Measurements from ENCODE around the gene RGS7.
"Not testable (repeated sequence)": the region's sequence is repeated elsewhere in the genome, so short reads cannot be mapped to it uniquely, and the experiment has no call there.

Gene RGS7

GRCh38 chr1:240768979-240769378 is 588.0 kb downstream of the RGS7 start:
- TF ChIP-seq MYC (IDR thresholded peaks at IDR 0.05; ENCODE audit: low read depth, low read length) (no peak), POLR2A (IDR thresholded peaks at IDR 0.05; ENCODE audit: extremely low read depth, insufficient read length) (no peak), MAX (IDR thresholded peaks at IDR 0.05; ENCODE audit: low read depth, low read length) (no peak), CTCF (IDR thresholded peaks at IDR 0.05; ENCODE audit: low read depth, low read length) (no peak)
- no peak overlapping the region for H3K4me3 ChIP-seq (ENCODE audit: low read depth, low read length)
- no peak for DNase-seq (ENCODE audit: low read depth)

- TF ChIP-seq MAX (IDR thresholded peaks at IDR 0.05; ENCODE audit: low read depth, low read length): no peak
- TF ChIP-seq MYC (IDR thresholded peaks at IDR 0.05; ENCODE audit: low read depth, low read length): no peak
- TF ChIP-seq CTCF (IDR thresholded peaks at IDR 0.05; ENCODE audit: low read depth, low read length): no peak
- TF ChIP-seq POLR2A (IDR thresholded peaks at IDR 0.05; ENCODE audit: extremely low read depth, insufficient read length): no peak
- H3K4me3 ChIP-seq (ENCODE audit: low read depth, low read length): no peak overlapping the region
- no peak for DNase-seq (ENCODE audit: low read depth)
These were observed 590.2 kb downstream of the RGS7 start for GRCh38 chr1:240766831-240767230.

- H3K4me3 ChIP-seq (ENCODE audit: low read depth, low read length): no peak overlapping the region
- TF ChIP-seq CTCF (IDR thresholded peaks at IDR 0.05; ENCODE audit: low read depth, low read length) (no peak), MYC (IDR thresholded peaks at IDR 0.05; ENCODE audit: low read depth, low read length) (no peak), MAX (IDR thresholded peaks at IDR 0.05; ENCODE audit: low read depth, low read length) (no peak), POLR2A (IDR thresholded peaks at IDR 0.05; ENCODE audit: extremely low read depth, insufficient read length) (no peak)
- no peak for DNase-seq (ENCODE audit: low read depth)
These were observed 591.2 kb downstream of the RGS7 start for GRCh38 chr1:240765732-240766363.

- TF ChIP-seq CTCF (IDR thresholded peaks at IDR 0.05; ENCODE audit: low read depth, low read length) (no peak), POLR2A (IDR thresholded peaks at IDR 0.05; ENCODE audit: extremely low read depth, insufficient read length) (no peak), MAX (IDR thresholded peaks at IDR 0.05; ENCODE audit: low read depth, low read length) (no peak), MYC (IDR thresholded peaks at IDR 0.05; ENCODE audit: low read depth, low read length) (no peak)
These were observed 593.2 kb downstream of the RGS7 start for GRCh38 chr1:240763771-240764170.

GRCh38 chr1:240763095-240763494 is 593.9 kb downstream of the RGS7 start:
- DNase-seq (ENCODE audit: low read depth); H3K4me3 ChIP-seq (ENCODE audit: low read depth, low read length): not testable (repeated sequence)

More at GRCh38 chr1:240763771-240764170, 593.2 kb downstream of the RGS7 start:
- DNase-seq (ENCODE audit: low read depth): no peak
- no peak overlapping the region for H3K4me3 ChIP-seq (ENCODE audit: low read depth, low read length)

- DNase-seq (ENCODE audit: low read depth): not testable (repeated sequence)
These were observed 594.5 kb downstream of the RGS7 start for GRCh38 chr1:240762471-240762987.

GRCh38 chr1:240758777-240759176 is 598.2 kb downstream of the RGS7 start:
- not testable (repeated sequence) for H3K4me3 ChIP-seq (ENCODE audit: low read depth, low read length); DNase-seq (ENCODE audit: low read depth)

More at GRCh38 chr1:240762471-240762987, 594.5 kb downstream of the RGS7 start:
- H3K4me3 ChIP-seq (ENCODE audit: low read depth, low read length): not testable (repeated sequence)
